SK-N-SH treated with all-trans-retinoic acid at 6 μM for 48 hours (cell line): ENCODE data around the gene AGPAT4.
A peak's percentile ranks its signal among the peaks of the same experiment; 100 is the strongest.

ENCODE experiments used
- ATAC-seq: fragments of 200-7000 bp; cut with Tn5 transposase; 3 replicates; pipeline ENCODE4 v1.9.1; 2020; ENCODE audit warnings: mild to moderate bottlenecking, moderate library complexity
- ARNTL ChIP-seq: fragments of 450-650 bp; formaldehyde crosslinking; IDR thresholded peaks from 2 replicates; pipeline ENCODE4 v1.5.0; 2020; ENCODE audit warnings: low read depth, mild to moderate bottlenecking, moderate library complexity, borderline replicate concordance
- BACH2 ChIP-seq: fragments of 250-450 bp; sonication (Bioruptor Pico); IDR thresholded peaks from 2 replicates; pipeline ENCODE4 v1.9.0; 2021; ENCODE audit warnings: mild to moderate bottlenecking, borderline replicate concordance
- CSDC2 ChIP-seq: fragments of 250-450 bp; sonication (Bioruptor Pico); IDR thresholded peaks from 2 replicates; pipeline ENCODE4 v1.5.0; 2020; ENCODE audit warnings: mild to moderate bottlenecking, moderate library complexity
- ESRRG ChIP-seq: fragments of 250-450 bp; sonication (Bioruptor Pico); IDR thresholded peaks from 2 replicates; pipeline ENCODE4 v1.6.1; 2021; ENCODE audit warnings: mild to moderate bottlenecking
- GLIS3 ChIP-seq: fragments of 250-450 bp; sonication (Bioruptor Pico); IDR thresholded peaks from 2 replicates; pipeline ENCODE4 v1.5.0; 2020; ENCODE audit warnings: mild to moderate bottlenecking, moderate library complexity
- ISL1 ChIP-seq: fragments of 250-450 bp; sonication (Bioruptor Pico); IDR thresholded peaks from 2 replicates; pipeline ENCODE4 v2.1.2; 2022; ENCODE audit warnings: mild to moderate bottlenecking, moderate library complexity
- OSR1 ChIP-seq: fragments of 250-450 bp; sonication (Bioruptor Pico); IDR thresholded peaks from 2 replicates; pipeline ENCODE4 v1.8.0; 2022; ENCODE audit warnings: moderate library complexity, mild to moderate bottlenecking, inconsistent platforms
- PPARA ChIP-seq: fragments of 250-450 bp; sonication (Bioruptor Pico); IDR thresholded peaks from 2 replicates; pipeline ENCODE4 v1.5.0; 2020; ENCODE audit warnings: mild to moderate bottlenecking, borderline replicate concordance
- RARB ChIP-seq: fragments of 250-450 bp; sonication (Bioruptor Pico); IDR thresholded peaks from 2 replicates; pipeline ENCODE4 v1.8.0; 2021; ENCODE audit warnings: mild to moderate bottlenecking, moderate library complexity
- SNAI2 ChIP-seq: fragments of 250-450 bp; sonication (Bioruptor Pico); IDR thresholded peaks from 2 replicates; pipeline ENCODE4 v1.5.0; 2020; ENCODE audit warnings: mild to moderate bottlenecking, moderate library complexity
- TCF4 ChIP-seq: fragments of 250-450 bp; sonication (Bioruptor Pico); IDR thresholded peaks from 2 replicates; pipeline ENCODE4 v1.8.0; 2021; ENCODE audit warnings: mild to moderate bottlenecking, moderate library complexity, borderline replicate concordance
- TOX ChIP-seq: fragments of 250-450 bp; sonication (Bioruptor Pico); IDR thresholded peaks from 2 replicates; pipeline ENCODE4 v1.8.0; 2021; ENCODE audit warnings: mild to moderate bottlenecking, moderate library complexity, borderline replicate concordance
- ZC3H10 ChIP-seq: fragments of 250-450 bp; sonication (Bioruptor Pico); IDR thresholded peaks from 2 replicates; pipeline ENCODE4 v1.5.1; 2021; ENCODE audit warnings: mild to moderate bottlenecking, moderate library complexity
- ZFP3 ChIP-seq: fragments of 250-450 bp; sonication (Bioruptor Pico); IDR thresholded peaks from 2 replicates; pipeline ENCODE4 v1.5.0; 2020; ENCODE audit warnings: mild to moderate bottlenecking, moderate library complexity
- ZNF565 ChIP-seq: fragments of 450-650 bp; formaldehyde crosslinking; conservative IDR thresholded peaks from 2 replicates; pipeline ENCODE4 v1.5.0; 2020; ENCODE audit warnings: low read depth, mild to moderate bottlenecking, moderate library complexity
- ZNF70 ChIP-seq: fragments of 450-650 bp; formaldehyde crosslinking; IDR thresholded peaks from 2 replicates; pipeline ENCODE4 v1.5.0; 2020; ENCODE audit warnings: mild to moderate bottlenecking, moderate library complexity
- ZNF8 ChIP-seq: fragments of 450-650 bp; formaldehyde crosslinking; IDR thresholded peaks from 2 replicates; pipeline ENCODE4 v1.5.0; 2020; ENCODE audit warnings: mild to moderate bottlenecking, moderate library complexity
- TF ChIP-seq, protein P1 (sequence below): fragments of 250-450 bp; sonication (Bioruptor Pico); IDR thresholded peaks from 2 replicates; pipeline ENCODE4 v1.8.0; 2021; ENCODE audit warnings: low read depth, mild to moderate bottlenecking, moderate library complexity, borderline replicate concordance
- TF ChIP-seq, protein P2 (sequence below): fragments of 250-450 bp; sonication (Bioruptor Pico); IDR thresholded peaks from 2 replicates; pipeline ENCODE4 v1.5.1; 2021; ENCODE audit warnings: mild to moderate bottlenecking, moderate library complexity
- TF ChIP-seq, protein P3 (sequence below): fragments of 250-450 bp; sonication (Bioruptor Pico); IDR thresholded peaks from 2 replicates; pipeline ENCODE4 v1.5.0; 2020; ENCODE audit warnings: mild to moderate bottlenecking, moderate library complexity
- TF ChIP-seq, protein P4 (sequence below): fragments of 250-450 bp; sonication (Bioruptor Pico); IDR thresholded peaks from 2 replicates; pipeline ENCODE4 v1.5.1; 2020; ENCODE audit warnings: low read depth, mild to moderate bottlenecking, moderate library complexity

The AGPAT4 gene

DNA sequence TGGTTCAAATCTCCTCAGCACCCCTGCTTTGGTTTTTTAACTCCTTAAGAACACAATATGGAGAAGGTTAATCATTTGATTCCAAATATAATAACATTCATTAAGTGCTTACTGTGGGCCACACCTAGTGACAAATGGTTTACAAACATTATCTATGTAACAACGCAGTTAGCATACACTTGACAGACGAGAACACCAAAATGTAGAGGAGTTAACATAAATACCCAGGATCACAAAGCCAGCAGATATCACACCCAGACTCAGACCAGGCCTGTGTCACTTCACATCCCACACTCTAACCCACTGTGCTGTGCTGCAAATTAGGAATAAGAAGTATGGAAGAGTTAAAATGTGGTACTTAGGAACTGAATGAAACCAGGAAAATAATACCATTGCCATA is 82.9 kb downstream of the AGPAT4 start:
- TF ChIP-seq TOX (CRISPR knock-in tag) (no peak), TCF4 (CRISPR knock-in tag) (no peak), BACH2 (CRISPR knock-in tag) (no peak), ZNF8 (no peak), GLIS3 (no peak), ZNF565 (CRISPR knock-in tag) (no peak), RARB (CRISPR knock-in tag) (no peak), ZC3H10 (CRISPR knock-in tag) (no peak), ISL1 (CRISPR knock-in tag) (no peak), ZFP3 (CRISPR knock-in tag) (no peak), ZNF70 (CRISPR knock-in tag) (no peak), CSDC2 (no peak), OSR1 (CRISPR knock-in tag) (no peak), ARNTL (no peak)
- TF ChIP-seq, protein P1, sequence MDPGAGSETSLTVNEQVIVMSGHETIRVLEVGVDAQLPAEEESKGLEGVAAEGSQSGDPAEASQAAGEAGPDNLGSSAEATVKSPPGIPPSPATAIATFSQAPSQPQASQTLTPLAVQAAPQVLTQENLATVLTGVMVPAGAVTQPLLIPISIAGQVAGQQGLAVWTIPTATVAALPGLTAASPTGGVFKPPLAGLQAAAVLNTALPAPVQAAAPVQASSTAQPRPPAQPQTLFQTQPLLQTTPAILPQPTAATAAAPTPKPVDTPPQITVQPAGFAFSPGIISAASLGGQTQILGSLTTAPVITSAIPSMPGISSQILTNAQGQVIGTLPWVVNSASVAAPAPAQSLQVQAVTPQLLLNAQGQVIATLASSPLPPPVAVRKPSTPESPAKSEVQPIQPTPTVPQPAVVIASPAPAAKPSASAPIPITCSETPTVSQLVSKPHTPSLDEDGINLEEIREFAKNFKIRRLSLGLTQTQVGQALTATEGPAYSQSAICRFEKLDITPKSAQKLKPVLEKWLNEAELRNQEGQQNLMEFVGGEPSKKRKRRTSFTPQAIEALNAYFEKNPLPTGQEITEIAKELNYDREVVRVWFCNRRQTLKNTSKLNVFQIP (CRISPR knock-in tag): no peak
- TF ChIP-seq, protein P2, sequence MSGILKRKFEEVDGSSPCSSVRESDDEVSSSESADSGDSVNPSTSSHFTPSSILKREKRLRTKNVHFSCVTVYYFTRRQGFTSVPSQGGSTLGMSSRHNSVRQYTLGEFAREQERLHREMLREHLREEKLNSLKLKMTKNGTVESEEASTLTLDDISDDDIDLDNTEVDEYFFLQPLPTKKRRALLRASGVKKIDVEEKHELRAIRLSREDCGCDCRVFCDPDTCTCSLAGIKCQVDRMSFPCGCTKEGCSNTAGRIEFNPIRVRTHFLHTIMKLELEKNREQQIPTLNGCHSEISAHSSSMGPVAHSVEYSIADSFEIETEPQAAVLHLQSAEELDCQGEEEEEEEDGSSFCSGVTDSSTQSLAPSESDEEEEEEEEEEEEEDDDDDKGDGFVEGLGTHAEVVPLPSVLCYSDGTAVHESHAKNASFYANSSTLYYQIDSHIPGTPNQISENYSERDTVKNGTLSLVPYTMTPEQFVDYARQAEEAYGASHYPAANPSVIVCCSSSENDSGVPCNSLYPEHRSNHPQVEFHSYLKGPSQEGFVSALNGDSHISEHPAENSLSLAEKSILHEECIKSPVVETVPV (CRISPR knock-in tag): no peak
- no peak for ATAC-seq

DNA sequence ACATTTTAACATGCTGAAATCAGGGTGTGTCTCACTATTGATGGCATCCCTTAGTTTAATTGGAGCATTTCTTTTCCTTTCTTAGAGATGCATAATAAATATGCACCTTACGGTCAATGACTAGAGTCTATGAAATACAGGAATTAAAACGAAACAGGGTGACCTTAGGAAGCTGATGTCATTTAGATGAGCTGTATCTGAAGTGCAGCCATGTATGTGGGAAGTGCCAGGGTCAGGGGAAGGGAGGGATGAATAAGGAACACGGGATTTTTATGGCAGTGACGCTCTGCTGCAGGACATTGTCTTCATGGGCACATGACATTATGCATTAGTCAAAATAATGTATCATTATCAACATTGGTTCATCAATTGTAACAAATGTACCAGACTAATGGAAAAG is 84.0 kb downstream of the AGPAT4 start:
- ATAC-seq: no peak
- TF ChIP-seq SNAI2 (CRISPR knock-in tag) (no peak), OSR1 (CRISPR knock-in tag) (no peak), ZNF8 (no peak), BACH2 (CRISPR knock-in tag) (no peak)

DNA sequence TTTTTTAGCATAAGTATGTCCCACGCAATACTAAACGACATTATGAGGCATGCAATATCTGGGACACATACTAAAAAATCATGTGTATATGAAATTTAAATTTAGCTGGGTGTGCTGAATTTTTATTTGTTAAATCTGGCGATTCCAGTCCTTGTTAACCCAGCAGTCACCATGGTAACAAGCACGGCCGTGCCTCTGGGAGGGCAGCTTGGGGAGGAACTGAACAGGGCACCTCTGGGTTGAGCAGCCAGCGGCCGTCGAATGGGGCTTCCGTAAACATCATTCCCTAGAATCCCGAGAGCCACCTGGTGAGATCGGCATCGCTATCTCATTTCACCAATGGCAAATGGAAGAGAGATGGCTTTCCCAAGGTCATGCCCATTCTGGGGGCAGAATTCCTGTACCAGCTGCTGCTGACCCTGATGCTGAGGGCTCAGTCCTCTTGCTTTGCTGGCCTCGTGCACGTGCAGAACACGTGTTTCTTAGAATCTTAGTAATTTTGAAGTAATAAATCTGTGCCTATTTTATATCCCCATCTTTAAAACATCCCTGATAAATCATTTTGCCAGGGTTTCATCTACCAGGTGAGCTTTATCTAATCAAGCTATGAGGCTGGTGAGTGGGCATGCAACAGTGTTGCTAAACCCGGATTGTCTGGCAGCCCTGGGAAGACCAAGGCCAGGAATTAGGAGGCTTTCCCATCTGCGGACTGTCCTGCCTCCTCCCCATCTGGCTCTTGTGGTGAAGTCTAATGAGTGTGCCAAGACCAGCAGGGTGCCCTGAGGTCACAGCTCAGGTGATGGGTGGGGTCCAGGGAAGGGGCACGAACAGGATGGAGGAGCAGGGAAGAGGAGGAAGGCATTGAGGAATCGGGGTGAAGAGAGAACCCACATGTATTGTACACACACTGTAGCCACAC is 85.1 kb downstream of the AGPAT4 start:
- ATAC-seq: no peak
- TF ChIP-seq ZNF565 (CRISPR knock-in tag) (no peak), GLIS3 (no peak), ARNTL (no peak), BACH2 (CRISPR knock-in tag) (no peak), ZNF8 (no peak), RARB (CRISPR knock-in tag) (no peak), PPARA (CRISPR knock-in tag) (no peak), OSR1 (CRISPR knock-in tag) (no peak)
- TF ChIP-seq, protein P2 (CRISPR knock-in tag): no peak
- TF ChIP-seq, protein P3, sequence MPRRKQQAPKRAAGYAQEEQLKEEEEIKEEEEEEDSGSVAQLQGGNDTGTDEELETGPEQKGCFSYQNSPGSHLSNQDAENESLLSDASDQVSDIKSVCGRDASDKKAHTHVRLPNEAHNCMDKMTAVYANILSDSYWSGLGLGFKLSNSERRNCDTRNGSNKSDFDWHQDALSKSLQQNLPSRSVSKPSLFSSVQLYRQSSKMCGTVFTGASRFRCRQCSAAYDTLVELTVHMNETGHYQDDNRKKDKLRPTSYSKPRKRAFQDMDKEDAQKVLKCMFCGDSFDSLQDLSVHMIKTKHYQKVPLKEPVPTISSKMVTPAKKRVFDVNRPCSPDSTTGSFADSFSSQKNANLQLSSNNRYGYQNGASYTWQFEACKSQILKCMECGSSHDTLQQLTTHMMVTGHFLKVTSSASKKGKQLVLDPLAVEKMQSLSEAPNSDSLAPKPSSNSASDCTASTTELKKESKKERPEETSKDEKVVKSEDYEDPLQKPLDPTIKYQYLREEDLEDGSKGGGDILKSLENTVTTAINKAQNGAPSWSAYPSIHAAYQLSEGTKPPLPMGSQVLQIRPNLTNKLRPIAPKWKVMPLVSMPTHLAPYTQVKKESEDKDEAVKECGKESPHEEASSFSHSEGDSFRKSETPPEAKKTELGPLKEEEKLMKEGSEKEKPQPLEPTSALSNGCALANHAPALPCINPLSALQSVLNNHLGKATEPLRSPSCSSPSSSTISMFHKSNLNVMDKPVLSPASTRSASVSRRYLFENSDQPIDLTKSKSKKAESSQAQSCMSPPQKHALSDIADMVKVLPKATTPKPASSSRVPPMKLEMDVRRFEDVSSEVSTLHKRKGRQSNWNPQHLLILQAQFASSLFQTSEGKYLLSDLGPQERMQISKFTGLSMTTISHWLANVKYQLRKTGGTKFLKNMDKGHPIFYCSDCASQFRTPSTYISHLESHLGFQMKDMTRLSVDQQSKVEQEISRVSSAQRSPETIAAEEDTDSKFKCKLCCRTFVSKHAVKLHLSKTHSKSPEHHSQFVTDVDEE (CRISPR knock-in tag): no peak

DNA sequence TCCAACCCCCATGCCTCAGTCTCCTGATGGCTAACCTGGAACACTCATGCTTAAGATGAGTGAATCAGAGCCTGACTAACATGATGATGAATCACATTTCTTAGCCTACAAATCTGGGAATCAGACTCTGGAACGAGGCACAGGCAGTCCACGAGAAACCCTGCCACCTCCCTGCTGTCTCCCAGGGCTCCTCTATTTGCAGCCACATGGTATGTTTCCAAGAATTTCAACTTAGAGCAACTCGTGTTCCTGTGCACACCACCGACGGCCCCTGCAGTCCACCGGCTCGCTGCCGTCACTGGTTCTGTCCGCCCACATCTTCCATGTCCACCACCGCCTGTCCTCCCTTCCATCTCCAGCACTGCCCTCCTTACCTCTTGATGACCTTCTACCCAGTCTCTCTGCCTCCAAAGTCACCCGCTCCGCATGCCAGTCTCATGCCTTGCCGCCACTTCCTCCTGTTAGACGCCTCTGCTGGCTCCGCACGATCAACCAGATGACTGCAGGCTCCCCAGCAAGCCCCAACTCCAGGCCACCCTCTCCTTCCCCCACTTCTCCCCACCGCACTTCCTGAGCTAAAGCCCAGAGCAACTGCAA is 87.6 kb downstream of the AGPAT4 start:
- TF ChIP-seq, protein P3 (CRISPR knock-in tag): no peak
- TF ChIP-seq ESRRG (CRISPR knock-in tag): no peak
- TF ChIP-seq ZNF70 (CRISPR knock-in tag): no peak
- TF ChIP-seq OSR1 (CRISPR knock-in tag): no peak
- no peak for TF ChIP-seq GLIS3
- TF ChIP-seq, protein P4, sequence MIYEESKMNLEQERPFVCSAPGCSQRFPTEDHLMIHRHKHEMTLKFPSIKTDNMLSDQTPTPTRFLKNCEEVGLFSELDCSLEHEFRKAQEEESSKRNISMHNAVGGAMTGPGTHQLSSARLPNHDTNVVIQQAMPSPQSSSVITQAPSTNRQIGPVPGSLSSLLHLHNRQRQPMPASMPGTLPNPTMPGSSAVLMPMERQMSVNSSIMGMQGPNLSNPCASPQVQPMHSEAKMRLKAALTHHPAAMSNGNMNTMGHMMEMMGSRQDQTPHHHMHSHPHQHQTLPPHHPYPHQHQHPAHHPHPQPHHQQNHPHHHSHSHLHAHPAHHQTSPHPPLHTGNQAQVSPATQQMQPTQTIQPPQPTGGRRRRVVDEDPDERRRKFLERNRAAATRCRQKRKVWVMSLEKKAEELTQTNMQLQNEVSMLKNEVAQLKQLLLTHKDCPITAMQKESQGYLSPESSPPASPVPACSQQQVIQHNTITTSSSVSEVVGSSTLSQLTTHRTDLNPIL (CRISPR knock-in tag): no peak
- TF ChIP-seq BACH2 (CRISPR knock-in tag): no peak
- no peak for TF ChIP-seq ZNF8
- no peak for TF ChIP-seq ZC3H10 (CRISPR knock-in tag)
- peak; percentile 86 for ATAC-seq
